ACC112 (cell line): ENCODE results near the gene MARCHF11.

ENCODE experiments used
- H2AFZ ChIP-seq: fragments of 200-600 bp; sonication (generic); one replicate; pipeline ENCODE4 v1.6.0; 2017; ENCODE audit warnings: antibody characterized with exemption, low read length; ENCODE audit not compliant: unreplicated experiment
- H3K27ac ChIP-seq: fragments of 200-600 bp; sonication (generic); 2 replicates; pipeline ENCODE4 v1.5.1; 2014; ENCODE audit warnings: low read depth, mild to moderate bottlenecking, antibody characterized with exemption, low read length, moderate library complexity
- H3K27me3 ChIP-seq: fragments of 200-600 bp; sonication (generic); 2 replicates; pipeline ENCODE4 v1.6.1; 2014; ENCODE audit warnings: mild to moderate bottlenecking, antibody characterized with exemption, low read length, moderate library complexity, mixed read lengths; ENCODE audit not compliant: insufficient read depth
- H3K36me3 ChIP-seq: fragments of 200-600 bp; sonication (generic); 2 replicates; pipeline ENCODE4 v1.6.1; 2016; ENCODE audit warnings: mild to moderate bottlenecking, antibody characterized with exemption, low read length, moderate library complexity, mixed read lengths; ENCODE audit not compliant: insufficient read depth
- H3K4me1 ChIP-seq: fragments of 200-600 bp; sonication (generic); one replicate; pipeline ENCODE4 v1.6.1; 2016; ENCODE audit warnings: low read length, mixed read lengths; ENCODE audit not compliant: insufficient read depth, unreplicated experiment, control insufficient read depth
- H3K4me3 ChIP-seq: fragments of 200-600 bp; sonication (generic); 2 replicates; pipeline ENCODE4 v1.5.1; 2014; ENCODE audit warnings: mild to moderate bottlenecking, low read depth, low read length
- H3K79me2 ChIP-seq: fragments of 200-600 bp; sonication (generic); one replicate; pipeline ENCODE4 v1.6.0; 2016; ENCODE audit warnings: low read length; ENCODE audit not compliant: control insufficient read depth, unreplicated experiment, insufficient read depth

MARCHF11 gene

DNA sequence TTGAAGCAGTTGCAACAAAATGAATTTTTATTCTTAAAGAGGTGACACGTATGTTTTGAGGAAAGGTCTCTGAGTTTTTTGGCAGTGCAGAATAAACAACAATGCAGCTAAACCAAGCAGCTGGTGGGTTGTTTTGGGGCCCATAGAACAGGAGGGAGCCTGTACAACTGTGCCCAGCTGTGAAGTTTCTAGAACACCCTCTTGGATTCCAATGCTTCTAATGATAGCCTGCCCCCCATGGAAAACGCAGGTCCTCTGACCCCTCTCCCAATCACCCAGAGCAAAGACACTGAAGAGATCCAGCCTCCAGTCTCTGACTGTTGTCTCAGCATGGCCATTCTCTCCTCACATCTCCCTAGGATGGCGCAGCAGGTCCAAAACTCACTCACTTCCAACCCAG is 150.9 kb downstream of the MARCHF11 start:
- H3K4me3 ChIP-seq = no peak overlapping the region
- H3K27me3 ChIP-seq = peaks cover 13% of the 10 kb centered on the region; the same call in 1 of the 2 replicates
- no peak overlapping the region for H2AFZ ChIP-seq
- no peaks in the 10 kb centered on the region for H3K36me3 ChIP-seq
- H3K79me2 ChIP-seq = no peaks in the 10 kb centered on the region
- H3K27ac ChIP-seq = no peak overlapping the region
- no peaks in the 10 kb centered on the region for H3K4me1 ChIP-seq

GRCh38 chr5:16025681-16026080 is 153.9 kb downstream of the MARCHF11 start:
- Histone ChIP-seq H3K4me1 (no peaks in the 10 kb centered on the region), H3K27me3 (peaks cover 23% of the 10 kb centered on the region), H2AFZ (no peak overlapping the region), H3K36me3 (no peaks in the 10 kb centered on the region), H3K4me3 (no peak overlapping the region), H3K27ac (no peak overlapping the region), H3K79me2 (no peaks in the 10 kb centered on the region)

DNA sequence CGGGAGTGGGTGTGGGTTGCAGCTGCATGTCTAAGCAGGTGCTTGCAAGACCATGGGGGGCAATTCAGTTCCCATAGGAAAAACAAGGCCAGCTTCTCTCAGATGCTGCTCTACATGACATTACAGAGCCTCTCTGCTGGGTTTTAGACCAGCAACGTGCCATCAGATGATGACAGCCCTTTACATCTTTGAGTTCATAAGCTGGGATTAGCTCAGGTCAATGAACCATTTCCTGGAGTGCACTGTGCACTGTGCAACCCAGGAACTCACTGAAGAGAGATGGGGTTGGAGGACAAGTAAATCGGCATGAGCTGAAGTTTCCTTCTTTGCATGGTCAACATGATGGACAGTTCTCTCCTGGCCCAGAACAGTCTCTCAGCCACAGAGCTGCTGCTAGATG is 160.6 kb downstream of the MARCHF11 start:
- no peaks in the 10 kb centered on the region for H3K36me3 ChIP-seq
- no peak overlapping the region for H3K27ac ChIP-seq
- peaks cover 42% of the 10 kb centered on the region for H3K27me3 ChIP-seq
- no peak overlapping the region for H2AFZ ChIP-seq
- H3K79me2 ChIP-seq = no peaks in the 10 kb centered on the region
- H3K4me1 ChIP-seq = no peaks in the 10 kb centered on the region
- H3K4me3 ChIP-seq = no peak overlapping the region

GRCh38 chr5:16017720-16018119 is 161.9 kb downstream of the MARCHF11 start:
- no peak overlapping the region for H2AFZ ChIP-seq
- H3K27ac ChIP-seq = no peak overlapping the region
- H3K27me3 ChIP-seq = peaks cover 42% of the 10 kb centered on the region
- H3K4me3 ChIP-seq = no peak overlapping the region
- H3K79me2 ChIP-seq = no peaks in the 10 kb centered on the region
- no peaks in the 10 kb centered on the region for H3K36me3 ChIP-seq
- no peaks in the 10 kb centered on the region for H3K4me1 ChIP-seq
